Calu3 (cell line): Measurements from ENCODE around the gene PPP2R2C. TPM values are rescaled to one million over a fixed set of nuclear protein-coding genes. Genes with fewer than 3 reads are reported as not detected.

Experiments used
- BruUV-seq: library from RNA; stranded (reverse); fragments of 400-500 nt; replicated peaks from 2 replicates; lab custom pipeline; 2021; lab: Mats Ljungman, UMichigan
- CTCF ChIA-PET: fragments of 300-600 bp; sonication (Branson Sonifier 250); formaldehyde crosslinking; loops from one replicate; lab custom pipeline; 2022; ENCODE audit warnings: antibody characterized with exemption; lab: Charles Lee
- DNase-seq: peaks from one replicate; pipeline ENCODE4 v3.0.0; 2022
- H3K27ac Mint-ChIP-seq: one replicate; pipeline ENCODE4 v1.8.0; 2022; ENCODE audit warnings: mixed read lengths; ENCODE audit not compliant: unreplicated experiment
- H3K27me3 Mint-ChIP-seq: one replicate; pipeline ENCODE4 v1.8.0; 2022; ENCODE audit warnings: mixed read lengths; ENCODE audit not compliant: unreplicated experiment
- H3K36me3 Mint-ChIP-seq: one replicate; pipeline ENCODE4 v1.8.0; 2022; ENCODE audit warnings: mild to moderate bottlenecking, moderate library complexity, mixed read lengths; ENCODE audit not compliant: insufficient read depth, unreplicated experiment
- H3K4me1 Mint-ChIP-seq: one replicate; pipeline ENCODE4 v1.8.0; 2022; ENCODE audit warnings: mild to moderate bottlenecking, low read depth, mixed read lengths; ENCODE audit not compliant: unreplicated experiment
- H3K4me3 Mint-ChIP-seq: one replicate; pipeline ENCODE4 v1.8.0; 2022; ENCODE audit warnings: mild to moderate bottlenecking, low read depth, moderate library complexity, mixed read lengths; ENCODE audit not compliant: unreplicated experiment
- H3K9me3 Mint-ChIP-seq: one replicate; pipeline ENCODE4 v1.8.0; 2022; ENCODE audit warnings: low read depth, mixed read lengths; ENCODE audit not compliant: unreplicated experiment
- CTCF ChIP-seq: fragments of 200-600 bp; IDR thresholded peaks from one replicate; pipeline ENCODE4 v1.8.0; 2022; ENCODE audit warnings: antibody characterized with exemption; ENCODE audit not compliant: unreplicated experiment
- intact Hi-C: fragments of 100-400 bp; cut with micrococcal nuclease; formaldehyde crosslinking; loops from one replicate; pipeline ENCODE4 v1.10.0; 2022; ENCODE audit not compliant: unreplicated experiment
- total RNA-seq: library from RNA; stranded (reverse); gene quantifications from 2 replicates; pipeline ENCODE4 v1.2.3, GENCODE V29; 2022

PPP2R2C gene
- total RNA-seq, 1 experiment from 2014 or later: 9.4 TPM

- TF ChIP-seq CTCF: no peak
- H3K27ac Mint-ChIP-seq: no peak overlapping the region
- H3K36me3 Mint-ChIP-seq: no peaks in the 10 kb centered on the region
These were observed 191.9 kb downstream of the PPP2R2C start for GRCh38 chr4:6280365-6280996.

DNA sequence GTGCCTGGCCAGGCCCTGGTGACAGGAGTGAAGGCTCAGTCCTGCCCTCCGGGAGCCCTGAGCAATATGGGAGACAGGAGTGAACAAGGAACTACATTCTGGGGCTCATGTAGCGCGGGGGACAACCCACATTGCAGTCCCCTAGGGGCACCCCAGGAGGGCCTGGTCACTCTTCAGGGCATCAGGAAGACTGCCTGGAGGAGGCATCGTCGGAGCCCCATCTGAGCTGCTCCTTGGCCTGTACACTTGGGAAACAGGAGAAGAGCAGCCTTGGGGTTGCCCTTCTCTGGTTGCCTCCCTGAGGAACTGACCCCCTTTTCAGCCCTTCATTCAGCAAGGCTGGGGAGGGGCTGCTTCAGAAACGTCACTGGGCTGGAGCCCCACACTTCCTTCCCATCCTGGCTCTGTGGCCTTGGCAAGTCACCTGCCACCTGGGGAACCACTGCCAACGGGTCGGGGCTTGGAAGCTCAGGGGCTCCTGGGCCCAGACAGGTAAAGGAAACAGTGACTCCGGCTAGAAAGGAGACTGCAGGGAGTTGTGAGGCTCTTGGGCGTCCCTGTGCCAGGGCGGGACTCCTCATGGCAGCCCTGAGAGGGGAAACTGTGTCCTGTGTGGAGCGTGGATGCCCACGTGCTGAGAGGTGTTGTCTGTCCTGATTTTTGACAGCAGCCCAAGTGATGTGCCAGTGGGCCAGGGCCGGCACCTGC is 192.7 kb downstream of the PPP2R2C start:
- Mint-ChIP-seq H3K4me3 (no peak overlapping the region), H3K27ac (no peak overlapping the region), H3K36me3 (no peaks in the 10 kb centered on the region), H3K27me3 (no peaks in the 10 kb centered on the region), H3K9me3 (no peaks in the 10 kb centered on the region), H3K4me1 (no peaks in the 10 kb centered on the region)
- DNase-seq: no peak
- intact Hi-C loops: no loop called here
- no TSS peak for BruUV-seq
- CTCF ChIA-PET: no interaction called here
- no peak for TF ChIP-seq CTCF

More at GRCh38 chr4:6280365-6280996, 191.9 kb downstream of the PPP2R2C start:
- H3K27me3 Mint-ChIP-seq: no peaks in the 10 kb centered on the region
- BruUV-seq: no TSS peak
- CTCF ChIA-PET: no interaction called here
- H3K9me3 Mint-ChIP-seq: no peaks in the 10 kb centered on the region
- H3K4me3 Mint-ChIP-seq: no peak overlapping the region
- intact Hi-C loops: no loop called here
- no peaks in the 10 kb centered on the region for H3K4me1 Mint-ChIP-seq
- no peak for DNase-seq

DNA sequence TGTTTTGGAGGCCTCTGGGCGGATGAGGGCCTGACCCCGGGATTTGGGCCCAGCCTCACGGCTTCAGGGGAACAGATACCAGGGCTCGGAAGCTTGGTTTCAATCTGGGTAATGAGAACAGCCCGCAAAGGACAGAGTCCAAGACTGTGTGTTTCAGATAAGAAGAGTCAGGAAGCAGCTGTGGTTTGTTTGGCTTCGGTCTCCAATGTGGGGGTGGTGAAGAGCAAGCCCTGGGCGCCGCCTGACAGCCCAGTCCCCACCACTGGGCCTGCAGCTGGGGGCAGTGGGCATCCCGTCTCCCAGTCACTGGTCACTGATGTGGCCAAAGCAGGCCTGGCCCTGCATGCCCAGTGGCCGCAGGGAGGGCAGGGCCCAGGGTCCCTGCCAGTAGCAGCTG is 193.6 kb downstream of the PPP2R2C start:
- no TSS peak for BruUV-seq
- H3K27me3 Mint-ChIP-seq: no peaks in the 10 kb centered on the region
- H3K9me3 Mint-ChIP-seq: no peaks in the 10 kb centered on the region
- intact Hi-C loops: no loop called here
- no peak overlapping the region for H3K27ac Mint-ChIP-seq
- TF ChIP-seq CTCF: no peak
- CTCF ChIA-PET: no interaction called here
- no peaks in the 10 kb centered on the region for H3K36me3 Mint-ChIP-seq
- no peaks in the 10 kb centered on the region for H3K4me1 Mint-ChIP-seq
- no peak overlapping the region for H3K4me3 Mint-ChIP-seq
- no peak for DNase-seq

- no peak for TF ChIP-seq CTCF
- no peak for DNase-seq
- no peak overlapping the region for H3K4me3 Mint-ChIP-seq
- peaks cover 1% of the 10 kb centered on the region for H3K4me1 Mint-ChIP-seq
- no TSS peak for BruUV-seq
- H3K9me3 Mint-ChIP-seq: no peaks in the 10 kb centered on the region
- CTCF ChIA-PET: no interaction called here
- H3K27me3 Mint-ChIP-seq: no peaks in the 10 kb centered on the region
- intact Hi-C loops: no loop called here
- no peak overlapping the region for H3K27ac Mint-ChIP-seq
- H3K36me3 Mint-ChIP-seq: no peaks in the 10 kb centered on the region
These were observed 194.2 kb downstream of the PPP2R2C start for GRCh38 chr4:6277935-6278800.
